Measurements from ENCODE around the gene ZNF518B. TPM values are rescaled to one million over a fixed set of nuclear protein-coding genes. Genes with fewer than 3 reads are reported as not detected.

The ZNF518B gene
- total RNA-seq, 1 experiment from 2014 or later: 38.7 TPM

DNA sequence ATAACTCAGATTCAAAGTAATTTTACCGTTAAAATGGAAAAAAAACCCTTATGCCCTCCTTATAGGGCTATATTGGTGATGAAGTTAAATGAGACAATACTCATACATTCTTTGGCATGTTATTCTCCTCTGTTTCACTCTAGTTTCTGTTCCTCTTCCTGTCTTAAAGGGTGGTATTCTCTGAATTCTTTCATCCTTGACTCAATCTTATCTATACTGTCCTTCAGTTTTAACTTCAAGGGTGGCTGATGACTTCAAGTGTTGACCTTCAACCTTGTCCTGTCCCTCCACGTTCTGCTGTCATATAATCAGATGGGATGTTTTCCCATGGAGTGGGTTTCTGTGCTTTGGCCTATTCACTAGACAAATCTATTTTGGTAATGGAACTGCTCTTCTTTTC, 44.0 kb downstream of the ZNF518B start:
- ATAC-seq (no peak), DNase-seq (ENCODE audit: low read depth, low spot score) (no peak)
- Histone ChIP-seq H3K4me2 (ENCODE audit: low read length) (no peak overlapping the region), H3K4me1 (ENCODE audit: control insufficient read depth in 1 of 2, insufficient read depth in 2 of 2, low read length in 2 of 2) (peaks cover 0 to 9% of the 10 kb centered on the region in 2 experiments; a peak in 3 of 4 replicates), H3K36me3 (ENCODE audit: control insufficient read depth in 1 of 2, insufficient read depth in 2 of 2, low read length in 2 of 2) (no peaks in the 10 kb centered on the region), H3K27me3 (ENCODE audit: insufficient read depth, low read length) (no peaks in the 10 kb centered on the region), H3K9me3 (ENCODE audit: control insufficient read depth in 1 of 2, insufficient read depth in 1 of 2, low read depth in 1 of 2, low read length in 2 of 2) (no peaks in the 10 kb centered on the region), H3K27ac (ENCODE audit: low read depth, low read length) (no peak overlapping the region), H2AFZ (ENCODE audit: low read depth, low read length, poor library complexity, severe bottlenecking) (no peak overlapping the region), H3K4me3 (replicated peaks in 1 of 2; ENCODE audit: low read depth in 1 of 2, low read length in 2 of 2) (no peak overlapping the region), H3K9me2 (ENCODE audit: insufficient read depth) (no peaks in the 10 kb centered on the region), H3K79me2 (ENCODE audit: insufficient read depth, low read length) (no peaks in the 10 kb centered on the region), H4K20me1 (ENCODE audit: insufficient read depth) (no peaks in the 10 kb centered on the region), H3K9ac (ENCODE audit: low read length) (no peak overlapping the region)
- POLR2A ChIA-PET: no interaction called here
- BruUV-seq (replicated peaks): no TSS peak
- RAD21 ChIA-PET (ENCODE audit: low non-redundant PET in 1 of 2, low total read pairs in 2 of 2, uncharacterized antibody in 2 of 2, unreplicated experiment in 2 of 2): no interaction called here
- TF ChIP-seq ZFX (IDR thresholded peaks at IDR 0.05) (no peak), ZNF274 (IDR thresholded peaks at IDR 0.05; ENCODE audit: low read depth, low read length) (no peak), YY1 (IDR thresholded peaks at IDR 0.05; ENCODE audit: extremely low read depth, insufficient replicate concordance, low read depth, low read length) (no peak), EZH2 (IDR thresholded peaks at IDR 0.05) (no peak)
- TF ChIP-seq, protein P1, sequence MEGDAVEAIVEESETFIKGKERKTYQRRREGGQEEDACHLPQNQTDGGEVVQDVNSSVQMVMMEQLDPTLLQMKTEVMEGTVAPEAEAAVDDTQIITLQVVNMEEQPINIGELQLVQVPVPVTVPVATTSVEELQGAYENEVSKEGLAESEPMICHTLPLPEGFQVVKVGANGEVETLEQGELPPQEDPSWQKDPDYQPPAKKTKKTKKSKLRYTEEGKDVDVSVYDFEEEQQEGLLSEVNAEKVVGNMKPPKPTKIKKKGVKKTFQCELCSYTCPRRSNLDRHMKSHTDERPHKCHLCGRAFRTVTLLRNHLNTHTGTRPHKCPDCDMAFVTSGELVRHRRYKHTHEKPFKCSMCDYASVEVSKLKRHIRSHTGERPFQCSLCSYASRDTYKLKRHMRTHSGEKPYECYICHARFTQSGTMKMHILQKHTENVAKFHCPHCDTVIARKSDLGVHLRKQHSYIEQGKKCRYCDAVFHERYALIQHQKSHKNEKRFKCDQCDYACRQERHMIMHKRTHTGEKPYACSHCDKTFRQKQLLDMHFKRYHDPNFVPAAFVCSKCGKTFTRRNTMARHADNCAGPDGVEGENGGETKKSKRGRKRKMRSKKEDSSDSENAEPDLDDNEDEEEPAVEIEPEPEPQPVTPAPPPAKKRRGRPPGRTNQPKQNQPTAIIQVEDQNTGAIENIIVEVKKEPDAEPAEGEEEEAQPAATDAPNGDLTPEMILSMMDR (IDR thresholded peaks at IDR 0.05 in 2 of 3, conservative IDR thresholded peaks at IDR 0.05 in 1 of 3; ENCODE audit: borderline replicate concordance in 1 of 3, insufficient read depth in 1 of 3, low read depth in 2 of 3, low read length in 2 of 3): no peak
- intact Hi-C loops (cut with micrococcal nuclease): no loop called here
- CTCF ChIA-PET: no interaction called here

DNA sequence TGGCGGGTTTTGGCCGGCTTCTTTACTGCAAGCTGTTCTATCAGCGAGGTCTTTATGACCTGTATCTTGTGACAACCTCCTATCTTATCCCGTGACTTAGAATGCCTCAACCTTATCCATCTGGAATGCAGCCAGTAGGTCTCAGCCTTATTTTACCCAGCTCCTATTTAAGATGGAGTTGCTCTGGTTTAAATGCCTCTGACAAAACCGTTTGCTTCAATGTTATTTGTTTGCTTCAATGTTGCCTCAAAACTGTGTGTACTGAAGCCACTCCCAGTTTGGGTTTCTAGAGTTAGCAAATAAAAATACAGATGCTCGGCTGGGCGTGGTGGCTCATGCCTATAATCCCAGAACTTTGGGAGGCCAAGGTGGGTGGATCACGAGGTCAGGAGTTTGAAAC, 51.6 kb downstream of the ZNF518B start:
- H2AFZ ChIP-seq (ENCODE audit: low read depth, low read length, poor library complexity, severe bottlenecking): no peak overlapping the region
- H3K4me2 ChIP-seq (ENCODE audit: low read length): no peak overlapping the region
- H3K79me2 ChIP-seq (ENCODE audit: insufficient read depth, low read length): no peaks in the 10 kb centered on the region
- POLR2A ChIA-PET: no interaction called here
- DNase-seq (ENCODE audit: low read depth, low spot score) (no peak), ATAC-seq (no peak)
- no peaks in the 10 kb centered on the region for H3K36me3 ChIP-seq (ENCODE audit: control insufficient read depth in 1 of 2, insufficient read depth in 2 of 2, low read length in 2 of 2)
- RAD21 ChIA-PET (ENCODE audit: low non-redundant PET in 1 of 2, low total read pairs in 2 of 2, uncharacterized antibody in 2 of 2, unreplicated experiment in 2 of 2): no interaction called here
- no peaks in the 10 kb centered on the region for H3K9me2 ChIP-seq (ENCODE audit: insufficient read depth)
- H4K20me1 ChIP-seq (ENCODE audit: insufficient read depth): no peaks in the 10 kb centered on the region
- H3K4me3 ChIP-seq (replicated peaks in 1 of 2; ENCODE audit: low read depth in 1 of 2, low read length in 2 of 2): no peak overlapping the region
- TF ChIP-seq CEBPB (IDR thresholded peaks at IDR 0.05; ENCODE audit: low read depth) (no peak), ZNF274 (IDR thresholded peaks at IDR 0.05; ENCODE audit: low read depth, low read length) (no peak), POLR2A (IDR thresholded peaks at IDR 0.05; ENCODE audit: borderline replicate concordance, extremely low read depth, insufficient read depth, insufficient read length) (no peak), JUND (IDR thresholded peaks at IDR 0.05) (no peak), CBX3 (IDR thresholded peaks at IDR 0.05; ENCODE audit: low read depth) (no peak), YY1 (IDR thresholded peaks at IDR 0.05; ENCODE audit: extremely low read depth, insufficient replicate concordance, low read depth, low read length) (no peak)
- TF ChIP-seq, protein P2, sequence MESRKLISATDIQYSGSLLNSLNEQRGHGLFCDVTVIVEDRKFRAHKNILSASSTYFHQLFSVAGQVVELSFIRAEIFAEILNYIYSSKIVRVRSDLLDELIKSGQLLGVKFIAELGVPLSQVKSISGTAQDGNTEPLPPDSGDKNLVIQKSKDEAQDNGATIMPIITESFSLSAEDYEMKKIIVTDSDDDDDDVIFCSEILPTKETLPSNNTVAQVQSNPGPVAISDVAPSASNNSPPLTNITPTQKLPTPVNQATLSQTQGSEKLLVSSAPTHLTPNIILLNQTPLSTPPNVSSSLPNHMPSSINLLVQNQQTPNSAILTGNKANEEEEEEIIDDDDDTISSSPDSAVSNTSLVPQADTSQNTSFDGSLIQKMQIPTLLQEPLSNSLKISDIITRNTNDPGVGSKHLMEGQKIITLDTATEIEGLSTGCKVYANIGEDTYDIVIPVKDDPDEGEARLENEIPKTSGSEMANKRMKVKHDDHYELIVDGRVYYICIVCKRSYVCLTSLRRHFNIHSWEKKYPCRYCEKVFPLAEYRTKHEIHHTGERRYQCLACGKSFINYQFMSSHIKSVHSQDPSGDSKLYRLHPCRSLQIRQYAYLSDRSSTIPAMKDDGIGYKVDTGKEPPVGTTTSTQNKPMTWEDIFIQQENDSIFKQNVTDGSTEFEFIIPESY (IDR thresholded peaks at IDR 0.05; ENCODE audit: extremely low read depth, insufficient replicate concordance, low read length): no peak
- TF ChIP-seq, protein P3, sequence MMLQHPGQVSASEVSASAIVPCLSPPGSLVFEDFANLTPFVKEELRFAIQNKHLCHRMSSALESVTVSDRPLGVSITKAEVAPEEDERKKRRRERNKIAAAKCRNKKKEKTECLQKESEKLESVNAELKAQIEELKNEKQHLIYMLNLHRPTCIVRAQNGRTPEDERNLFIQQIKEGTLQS (IDR thresholded peaks at IDR 0.05): no peak
- CTCF ChIA-PET: interaction anchor here (0.9 to 3.0 kb wide), 2 partner anchors 246 to 248 kb away, joined by 3 to 17 read pairs; no protein-coding TSS in a partner anchor
- H3K27ac ChIP-seq (ENCODE audit: low read depth, low read length): no peak overlapping the region
- intact Hi-C loops (cut with micrococcal nuclease): loop anchor here (10.0 kb wide), 1 partner anchor 129 kb away; no protein-coding TSS in a partner anchor
- BruUV-seq (replicated peaks): no TSS peak
- H3K4me1 ChIP-seq (ENCODE audit: control insufficient read depth in 1 of 2, insufficient read depth in 2 of 2, low read length in 2 of 2): peaks cover 0 to 3% of the 10 kb centered on the region in 2 experiments; a peak in 3 of 4 replicates
- H3K9ac ChIP-seq (ENCODE audit: low read length): no peak overlapping the region
- H3K27me3 ChIP-seq (ENCODE audit: insufficient read depth, low read length): no peaks in the 10 kb centered on the region; the same call in 1 of the 2 replicates
- H3K9me3 ChIP-seq (ENCODE audit: control insufficient read depth in 1 of 2, insufficient read depth in 1 of 2, low read depth in 1 of 2, low read length in 2 of 2): no peaks in the 10 kb centered on the region
